ENCODE results near the gene EXOC4.

DNA sequence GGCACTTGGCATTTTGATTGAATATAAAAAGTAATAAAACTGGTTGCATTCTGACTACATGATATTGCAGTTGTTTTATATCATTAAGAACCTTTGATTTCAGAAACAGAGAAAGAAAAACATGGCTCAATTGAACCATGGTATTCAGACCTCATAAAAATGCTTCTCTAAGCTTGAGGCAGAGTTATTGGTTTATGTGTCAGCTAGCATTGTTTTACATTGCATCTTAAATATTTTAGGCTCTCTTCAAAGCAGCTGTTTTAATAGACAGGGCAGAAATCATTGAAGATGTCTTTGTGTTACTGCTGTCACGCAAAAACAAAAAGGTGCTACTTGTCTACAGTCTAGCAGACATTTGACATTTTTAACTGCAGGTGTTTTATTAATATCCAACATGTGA is 299.2 kb downstream of the EXOC4 start:
- TF ChIP-seq CTCF (IDR thresholded peaks at IDR 0.05; ENCODE audit: low read depth, low read length, poor library complexity, severe bottlenecking) (no peak), EZH2phosphoT487 (IDR thresholded peaks at IDR 0.05; ENCODE audit: borderline replicate concordance, low read length) (no peak)

Data from DOHH2 (cell line).